T-helper 2 cell treated with Interferon-gamma antibody and Interleukin-4, amounts not matched to agents 100 ng/mL and 5 ng/mL, for 36 hours (primary cell): ENCODE measurements around the gene HMGXB4. TPM values are rescaled to one million over a fixed set of nuclear protein-coding genes. Genes with fewer than 3 reads are reported as not detected.
"Not testable (repeated sequence)": the region's sequence is repeated elsewhere in the genome, so short reads cannot be mapped to it uniquely, and the experiment has no call there.

Experiments used
- intact Hi-C: fragments of 100-400 bp; cut with micrococcal nuclease; formaldehyde crosslinking; loops from one replicate; pipeline ENCODE4 v1.15.1; 2023
- total RNA-seq: library from RNA; stranded (reverse); gene quantifications from 2 replicates; pipeline ENCODE4 v1.2.3, GENCODE V29; 2022

HMGXB4 gene
- 38.5 and 39.8 TPM in 2 replicates for total RNA-seq

- intact Hi-C loops = loop anchor here (1.0 kb wide), 2 partner anchors 26 to 43 kb away; no protein-coding TSS in a partner anchor
Observed at GRCh38 chr22:35257321-35258190, at the start of gene HMGXB4. TSS of gene HMGXB4 (plus strand) at chr22:35257493. CDS start at chr22:35262391, 4,898 bp downstream.

GRCh38 chr22:35208003-35208402, 49.3 kb upstream of the HMGXB4 start:
- intact Hi-C loops = no loop called here

- intact Hi-C loops = no loop called here
Observed at GRCh38 chr22:35209203-35209602, 48.1 kb upstream of the HMGXB4 start.

- intact Hi-C loops = no loop called here
Observed at GRCh38 chr22:35212009-35212408, 45.3 kb upstream of the HMGXB4 start.

- intact Hi-C loops = no loop called here
Observed at GRCh38 chr22:35212996-35213395, 44.3 kb upstream of the HMGXB4 start.

- intact Hi-C loops = no loop called here
Observed at GRCh38 chr22:35214968-35215367, 42.3 kb upstream of the HMGXB4 start.

GRCh38 chr22:35215993-35216392, 41.3 kb upstream of the HMGXB4 start:
- intact Hi-C loops = no loop called here

GRCh38 chr22:35217527-35217926, 39.8 kb upstream of the HMGXB4 start:
- intact Hi-C loops = no loop called here

GRCh38 chr22:35218079-35218478, 39.2 kb upstream of the HMGXB4 start:
- intact Hi-C loops = no loop called here

- intact Hi-C loops = no loop called here
Observed at GRCh38 chr22:35219012-35219411, 38.3 kb upstream of the HMGXB4 start.

- intact Hi-C loops = no loop called here
Observed at GRCh38 chr22:35220221-35220620, 37.1 kb upstream of the HMGXB4 start.

- intact Hi-C loops = no loop called here
Observed at GRCh38 chr22:35225010-35225409, 32.3 kb upstream of the HMGXB4 start.

GRCh38 chr22:35226958-35227647, 30.2 kb upstream of the HMGXB4 start:
- intact Hi-C loops = no loop called here

GRCh38 chr22:35229865-35230264, 27.4 kb upstream of the HMGXB4 start:
- intact Hi-C loops = no loop called here

- intact Hi-C loops = no loop called here
Observed at GRCh38 chr22:35230417-35230816, 26.9 kb upstream of the HMGXB4 start.

GRCh38 chr22:35230839-35231584, 26.3 kb upstream of the HMGXB4 start:
- intact Hi-C loops = loop anchor here (1.0 kb wide), 1 partner anchor 26 kb away; the partner anchor contains the start of gene HMGXB4

- intact Hi-C loops = loop anchor here (1.0 kb wide), 1 partner anchor 26 kb away; the partner anchor contains the start of gene HMGXB4
Observed at GRCh38 chr22:35231585-35232084, 25.7 kb upstream of the HMGXB4 start.

- intact Hi-C loops = not testable (repeated sequence)
Observed at GRCh38 chr22:35238749-35239148, 18.5 kb upstream of the HMGXB4 start.

- intact Hi-C loops = not testable (repeated sequence)
Observed at GRCh38 chr22:35244507-35244906, 12.8 kb upstream of the HMGXB4 start.

- intact Hi-C loops = no loop called here
Observed at GRCh38 chr22:35250156-35250555, 7.1 kb upstream of the HMGXB4 start.

- intact Hi-C loops = no loop called here
Observed at GRCh38 chr22:35253946-35254345, 3.3 kb upstream of the HMGXB4 start.
